ENCODE results near the gene IGF2R.

Gene IGF2R

GRCh38 chr6:160050022-160050421 lies 81.1 kb downstream of the IGF2R start:
- DNase-seq, result no peak

DNA sequence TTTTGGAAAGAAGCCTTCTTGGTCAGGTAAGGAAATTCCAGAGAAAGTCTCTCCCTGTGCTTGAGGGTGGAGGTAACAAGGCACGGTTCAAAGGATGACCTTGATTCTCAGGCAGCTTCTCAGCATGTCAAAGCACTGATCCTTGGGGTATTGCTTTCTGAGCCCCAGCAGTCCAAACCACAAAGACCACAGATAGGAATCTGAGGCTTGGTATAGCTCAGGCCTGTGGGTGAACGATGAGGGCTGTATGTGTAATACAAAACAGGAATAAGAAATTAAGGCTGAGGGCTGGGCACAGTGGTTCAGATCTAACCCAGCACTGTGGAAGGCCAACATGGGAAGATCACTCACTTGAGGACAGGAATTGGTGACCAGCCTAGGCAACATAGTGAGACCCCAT lies 82.5 kb downstream of the IGF2R start:
- DNase-seq, result no peak

DNA sequence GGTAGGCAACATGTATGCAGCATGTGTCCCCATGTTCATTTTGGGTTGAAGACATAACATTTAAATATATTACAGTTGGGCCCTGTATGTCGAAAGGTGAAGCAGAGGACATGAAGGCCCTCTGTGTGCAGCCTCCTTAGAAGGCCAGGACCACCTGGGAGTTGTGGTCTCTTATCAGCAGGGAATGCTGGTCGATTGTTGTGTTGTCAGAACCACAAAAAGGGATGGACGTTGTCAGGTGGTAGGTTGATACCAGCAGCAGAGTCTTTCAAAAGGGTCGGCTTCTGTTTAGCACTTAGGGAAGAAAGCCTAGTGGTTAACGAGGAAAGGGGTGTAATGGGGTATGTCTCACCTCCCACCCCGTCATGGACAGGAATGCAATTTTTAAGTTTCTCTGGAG lies 85.4 kb downstream of the IGF2R start:
- DNase-seq, result no peak

GRCh38 chr6:160054913-160055312 lies 86.0 kb downstream of the IGF2R start:
- DNase-seq, result no peak

DNA sequence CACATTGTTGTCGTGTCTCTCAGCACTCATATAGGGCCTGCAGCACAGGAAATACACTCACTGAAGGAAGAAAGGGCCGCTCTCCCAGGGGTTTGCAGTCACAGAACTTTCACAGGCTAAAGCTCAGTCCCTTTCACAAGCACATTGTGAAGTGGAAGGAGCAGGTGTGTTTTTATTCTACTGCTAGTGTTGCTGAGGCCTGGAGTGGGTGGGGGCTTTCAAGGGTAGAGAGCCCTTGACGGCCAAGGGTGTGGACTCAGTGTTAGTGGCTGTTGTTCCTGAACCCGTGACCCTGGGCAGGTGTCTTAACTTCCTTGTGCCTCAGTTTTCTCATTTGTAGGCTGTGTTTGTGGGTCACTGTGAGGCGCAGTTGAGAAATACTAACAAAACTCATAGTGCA lies 86.5 kb downstream of the IGF2R start:
- no peak for DNase-seq

DNA sequence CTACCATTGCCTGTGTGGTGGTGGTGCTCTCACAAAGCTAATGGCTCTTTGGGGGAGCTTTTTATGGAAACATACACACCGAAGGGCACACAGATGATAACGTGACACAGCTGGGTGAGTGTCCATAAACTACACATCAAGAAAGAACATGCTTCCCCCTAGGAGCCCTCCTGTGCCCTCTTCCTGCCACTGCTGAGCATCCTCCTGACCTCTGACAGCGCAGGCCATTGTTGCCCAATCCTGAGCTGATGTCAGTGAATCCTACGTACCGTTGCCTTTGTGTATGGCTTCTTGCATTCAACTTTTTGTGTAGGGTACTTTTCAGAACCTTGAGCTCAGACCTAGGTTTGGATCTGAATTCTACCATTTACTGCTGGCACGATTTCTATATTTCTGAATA lies 86.9 kb downstream of the IGF2R start:
- DNase-seq, result no peak

DNA sequence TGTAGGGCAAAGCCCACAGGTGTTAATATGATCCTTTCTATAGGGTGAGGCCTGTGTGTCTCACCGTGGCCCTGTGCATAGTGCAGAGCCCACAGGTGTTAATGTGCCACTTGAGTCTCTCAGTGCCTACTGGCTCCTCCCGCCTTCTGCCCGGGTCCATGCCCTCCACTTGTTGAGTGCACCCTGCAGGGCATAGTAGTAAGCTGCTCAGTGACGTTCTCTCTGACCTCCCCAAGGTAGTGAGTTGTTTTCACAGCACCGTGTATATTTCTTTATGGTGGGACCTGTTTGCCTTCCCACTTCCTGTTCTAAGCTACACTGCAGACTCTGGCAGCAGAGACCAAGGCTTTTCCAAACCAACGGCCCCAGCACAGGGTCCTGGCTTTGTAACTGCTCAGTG lies 88.2 kb downstream of the IGF2R start:
- DNase-seq, result no peak

DNA sequence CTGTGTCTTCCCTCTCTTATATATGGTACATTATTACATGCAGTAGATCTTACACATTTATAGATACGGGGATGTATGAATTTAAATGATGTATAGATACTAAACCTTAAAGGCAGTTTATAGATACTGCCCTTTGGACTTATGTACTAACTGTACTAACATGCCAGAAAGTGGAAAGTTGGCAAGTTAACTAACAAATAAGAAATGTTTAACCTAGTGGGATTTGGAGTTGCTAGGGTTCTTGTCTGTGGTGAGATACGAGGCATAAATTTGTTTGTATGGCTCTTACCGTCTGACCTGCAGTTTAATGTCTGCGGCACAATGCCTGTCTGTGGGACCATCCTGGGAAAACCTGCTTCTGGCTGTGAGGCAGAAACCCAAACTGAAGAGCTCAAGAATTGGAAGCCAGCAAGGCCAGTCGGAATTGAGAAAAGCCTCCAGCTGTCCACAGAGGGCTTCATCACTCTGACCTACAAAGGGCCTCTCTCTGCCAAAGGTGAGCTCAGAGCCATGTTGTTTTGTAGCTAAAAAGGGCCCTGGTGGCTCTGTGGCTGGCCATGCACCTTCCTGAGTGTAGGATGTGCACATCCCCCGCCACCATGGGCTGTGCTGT lies 89.8 kb downstream of the IGF2R start:
- no peak for DNase-seq

DNA sequence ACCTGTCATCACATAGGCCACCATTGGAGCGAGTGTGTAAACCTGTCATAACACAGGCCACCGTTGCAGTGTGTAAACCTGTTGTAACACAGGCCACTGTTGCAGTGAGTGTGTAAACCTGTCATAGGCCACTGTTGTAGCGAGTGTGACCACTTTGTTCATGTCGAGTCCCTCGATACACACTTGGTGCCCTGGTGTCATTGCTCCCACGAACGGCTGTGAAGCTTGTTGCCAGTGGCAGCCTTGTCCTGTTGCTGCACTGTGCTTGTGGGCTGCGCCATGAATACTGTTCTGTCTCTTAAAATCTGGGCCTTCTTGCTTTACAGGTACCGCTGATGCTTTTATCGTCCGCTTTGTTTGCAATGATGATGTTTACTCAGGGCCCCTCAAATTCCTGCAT lies 91.3 kb downstream of the IGF2R start:
- DNase-seq, result no peak

DNA sequence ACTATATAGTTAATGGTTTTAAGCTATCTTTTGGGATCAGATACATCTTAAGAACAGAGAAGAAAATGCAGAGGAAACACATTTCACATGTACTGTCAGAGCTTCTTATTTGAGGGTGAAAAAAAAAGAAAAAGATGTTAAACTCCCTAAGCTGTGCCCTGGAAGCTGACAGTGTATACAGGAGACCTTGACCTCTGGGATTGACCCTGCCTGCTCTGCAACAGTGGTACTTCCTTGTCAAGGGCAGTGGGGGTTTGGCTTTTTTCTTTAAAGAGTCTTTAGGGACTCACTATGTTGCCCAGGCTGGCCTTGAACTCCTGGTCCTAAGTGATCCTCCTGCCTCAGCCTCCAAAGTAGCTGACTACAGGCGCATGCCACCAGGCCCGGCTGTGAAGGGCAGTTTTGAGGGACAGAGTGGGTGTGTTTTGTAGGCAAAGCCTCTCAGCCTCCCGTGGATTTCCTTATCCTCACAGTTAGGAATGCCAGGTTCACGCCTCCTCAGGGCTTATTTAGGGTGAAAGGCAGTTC lies 92.1 kb downstream of the IGF2R start:
- DNase-seq, result no peak

DNA sequence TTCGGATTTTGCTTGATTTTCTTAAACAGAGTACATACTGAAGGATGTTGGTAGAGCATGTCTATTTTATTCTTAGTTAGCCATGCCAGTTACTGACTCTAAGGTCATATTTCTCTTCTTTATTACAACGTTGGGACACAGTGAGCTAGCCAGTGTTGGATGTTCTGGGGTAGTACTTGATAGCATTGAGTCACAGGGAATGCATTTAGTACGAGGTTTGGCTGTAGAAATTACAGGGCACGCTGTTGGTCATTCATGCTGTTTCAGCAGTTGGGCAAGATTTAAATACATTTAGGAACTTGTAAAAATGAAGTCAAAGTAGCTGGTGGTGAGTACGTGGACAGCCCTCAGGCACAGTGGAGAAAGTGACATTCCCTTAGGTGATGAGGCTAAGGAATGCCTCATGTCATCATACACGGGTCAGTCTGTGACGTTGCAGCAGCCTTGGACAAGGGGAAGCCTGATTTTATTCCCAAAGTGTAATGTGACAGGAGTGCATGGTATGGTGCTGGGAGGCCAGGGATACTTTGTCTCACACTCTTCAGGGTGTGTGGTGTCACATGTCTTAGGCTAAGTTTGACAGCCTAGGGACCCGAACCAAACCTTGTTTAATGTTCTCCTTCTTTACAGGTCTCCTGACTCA lies 95.0 kb downstream of the IGF2R start:
- no peak for DNase-seq

- DNase-seq, result no peak
These were observed 96.3 kb downstream of the IGF2R start for GRCh38 chr6:160065200-160065599.

GRCh38 chr6:160067564-160067963 lies 98.7 kb downstream of the IGF2R start:
- DNase-seq, result no peak

DNA sequence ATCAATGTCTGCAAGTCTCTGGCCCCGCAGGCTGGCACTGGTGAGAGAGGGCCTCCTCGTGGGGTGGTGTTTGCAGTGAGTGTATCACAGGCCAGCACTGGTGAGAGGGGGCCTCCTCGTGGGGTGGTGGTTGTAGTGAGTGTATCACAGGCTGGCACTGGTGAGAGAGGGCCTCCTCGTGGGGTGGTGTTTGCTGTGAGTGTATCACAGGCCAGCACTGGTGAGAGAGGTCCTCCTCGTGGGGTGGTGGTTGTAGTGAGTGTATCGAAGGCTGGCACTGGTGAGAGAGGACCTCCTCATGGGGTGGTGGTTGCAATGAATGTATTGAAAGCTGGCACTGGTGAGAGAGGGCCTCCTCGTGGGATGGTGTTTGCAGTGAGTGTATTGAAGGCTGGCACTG lies 99.5 kb downstream of the IGF2R start:
- DNase-seq, result no peak

DNA sequence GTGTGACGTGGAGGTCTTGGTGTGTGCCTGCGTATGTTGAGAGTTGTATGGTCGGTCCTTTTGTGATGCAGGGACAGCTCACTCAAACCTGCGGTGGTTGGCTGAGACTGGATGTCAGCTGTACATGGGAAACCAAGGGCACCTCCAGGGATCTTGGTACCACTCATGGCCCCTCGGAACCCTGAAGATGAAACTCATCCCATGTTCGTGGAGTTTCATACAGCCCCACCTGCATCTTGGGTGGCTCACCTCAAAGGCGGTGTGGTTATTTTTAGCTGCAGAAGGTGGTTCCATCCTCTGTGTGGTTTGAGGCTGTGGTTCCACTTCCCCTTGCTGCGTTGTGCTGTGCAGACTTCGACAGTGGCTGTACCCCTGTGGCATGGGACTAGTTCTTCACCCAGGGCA lies 100.2 kb downstream of the IGF2R start:
- peak; percentile 45 for DNase-seq

GRCh38 chr6:160069459-160069858 lies 100.6 kb downstream of the IGF2R start:
- DNase-seq, result no peak

- DNase-seq, result no peak
These were observed 101.5 kb downstream of the IGF2R start for GRCh38 chr6:160070427-160070826.

GRCh38 chr6:160070831-160071230 lies 101.9 kb downstream of the IGF2R start:
- no peak for DNase-seq

GRCh38 chr6:160071805-160072690 lies 103.2 kb downstream of the IGF2R start:
- no peak for DNase-seq

- no peak for DNase-seq
These were observed 104.4 kb downstream of the IGF2R start for GRCh38 chr6:160073272-160073671.

DNA sequence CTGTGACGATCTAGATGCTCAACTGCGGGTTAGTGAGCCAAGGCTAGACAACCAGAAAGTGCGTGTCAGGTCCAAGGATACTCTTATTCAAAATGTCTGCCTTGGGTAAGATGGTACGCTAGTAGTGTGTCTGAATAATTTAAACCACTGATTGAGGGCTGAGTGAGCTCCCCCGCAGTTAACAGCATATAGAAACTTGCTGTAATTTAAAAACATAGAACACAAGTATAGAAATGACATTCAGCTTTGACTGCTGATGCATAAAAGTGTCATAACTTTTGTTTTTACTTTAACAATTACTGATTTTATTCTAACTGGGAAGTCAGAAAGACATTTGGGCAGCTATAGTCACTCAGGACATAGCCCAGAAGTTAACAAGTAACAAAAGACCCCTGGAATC lies 107.1 kb downstream of the IGF2R start:
- DNase-seq, result no peak

DNA sequence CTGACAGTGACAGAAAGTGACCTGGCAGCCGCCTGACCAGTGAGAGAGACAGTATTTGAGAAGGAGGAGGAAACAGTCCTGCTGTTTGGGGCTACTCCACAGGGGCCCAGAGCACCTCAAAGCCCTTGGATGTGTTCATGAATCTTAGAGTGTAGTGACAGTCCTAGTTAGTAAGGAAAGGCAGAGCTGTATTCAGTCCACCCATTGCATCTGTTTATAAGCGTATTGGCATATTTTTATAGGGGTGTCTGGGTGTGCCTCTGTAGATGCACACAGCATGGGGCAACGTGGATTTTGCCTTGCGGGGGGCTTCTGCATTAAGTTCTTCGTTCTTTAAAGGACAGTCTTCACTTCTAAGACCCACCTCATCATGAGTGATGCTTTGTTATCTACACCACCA lies 108.1 kb downstream of the IGF2R start:
- DNase-seq, result no peak

DNA sequence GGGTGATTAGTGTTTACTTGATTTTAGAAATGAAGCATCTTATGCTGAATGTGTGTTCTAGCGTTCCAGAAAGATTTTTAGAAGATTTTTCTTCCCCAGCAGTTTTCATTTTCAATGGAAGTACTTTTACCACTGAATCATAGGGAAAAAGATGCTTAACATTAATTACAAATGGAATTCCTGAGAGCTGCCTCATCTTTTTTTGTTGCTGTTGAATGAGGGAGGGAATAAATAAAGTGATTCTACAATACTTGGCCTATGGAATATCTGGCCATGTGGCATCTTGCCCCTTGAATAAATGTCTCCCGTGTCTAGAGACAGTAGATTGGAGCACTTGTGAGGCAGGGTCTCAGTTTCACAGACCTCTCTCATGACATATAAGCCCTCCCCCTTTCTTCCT lies 108.6 kb downstream of the IGF2R start:
- no peak for DNase-seq
